Measurements from ENCODE around the gene GSTA3.

Gene GSTA3

GRCh38 chr6:52893803-52894202, 15.7 kb downstream of the GSTA3 start:
- no peak for TF ChIP-seq TAF1 (IDR thresholded peaks at IDR 0.05; ENCODE audit: borderline replicate concordance, insufficient read depth, low read length)

DNA sequence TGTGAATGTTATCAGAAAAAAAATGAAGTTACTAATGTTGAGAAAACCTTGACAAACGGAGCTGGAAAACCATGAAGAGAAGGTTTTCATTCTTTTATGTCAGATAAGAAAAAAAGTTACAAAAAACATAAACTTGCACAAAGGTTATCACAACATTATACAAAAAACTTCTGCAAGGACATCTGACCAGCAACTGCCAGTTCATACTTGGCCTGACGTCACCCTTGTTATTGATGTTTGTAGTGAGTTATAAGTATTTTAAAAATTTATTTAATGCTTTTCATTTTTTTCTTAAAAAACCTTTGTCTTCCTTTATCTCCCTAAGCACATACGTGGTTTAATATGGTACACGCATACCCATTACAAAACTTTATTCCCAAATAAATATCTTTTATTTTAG, 16.3 kb downstream of the GSTA3 start:
- TF ChIP-seq REST (IDR thresholded peaks at IDR 0.05; ENCODE audit: insufficient read depth in 1 of 2, low read depth in 2 of 2, low read length in 2 of 2) (no peak), TAF1 (IDR thresholded peaks at IDR 0.05; ENCODE audit: borderline replicate concordance, insufficient read depth, low read length) (no peak), FOXP2 (optimal IDR thresholded peaks at IDR 0.05; ENCODE audit: borderline replicate concordance, extremely low read depth, extremely low read length, insufficient read depth) (no peak), POLR2AphosphoS5 (IDR thresholded peaks at IDR 0.05; ENCODE audit: low read depth, low read length) (no peak), SIN3A (IDR thresholded peaks at IDR 0.05; ENCODE audit: borderline replicate concordance, insufficient read depth, low read length) (no peak)

DNA sequence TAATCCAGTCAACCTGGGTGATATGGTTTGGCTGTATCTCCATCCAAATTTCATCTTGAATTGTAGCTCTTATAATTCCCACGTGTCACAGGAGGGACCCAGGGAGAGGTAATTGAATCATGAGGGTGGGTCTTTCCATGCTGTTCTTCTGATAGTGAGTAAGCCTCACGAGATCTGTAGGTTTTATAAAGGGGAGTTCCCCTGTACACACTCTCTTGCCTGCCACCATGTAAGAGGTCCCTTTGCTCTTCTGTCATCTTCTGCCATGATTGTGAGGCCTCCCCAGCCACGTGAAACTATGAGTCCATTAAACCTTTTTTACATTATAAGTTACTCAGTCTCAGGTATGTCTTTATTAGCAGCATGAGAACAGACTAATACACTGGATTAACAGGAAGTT, 19.5 kb downstream of the GSTA3 start:
- TF ChIP-seq FOXP2 (optimal IDR thresholded peaks at IDR 0.05; ENCODE audit: borderline replicate concordance, extremely low read depth, extremely low read length, insufficient read depth), result no peak
- no peak for TF ChIP-seq POLR2AphosphoS5 (IDR thresholded peaks at IDR 0.05; ENCODE audit: low read depth, low read length)
- TF ChIP-seq SIN3A (IDR thresholded peaks at IDR 0.05; ENCODE audit: borderline replicate concordance, insufficient read depth, low read length), result no peak

DNA sequence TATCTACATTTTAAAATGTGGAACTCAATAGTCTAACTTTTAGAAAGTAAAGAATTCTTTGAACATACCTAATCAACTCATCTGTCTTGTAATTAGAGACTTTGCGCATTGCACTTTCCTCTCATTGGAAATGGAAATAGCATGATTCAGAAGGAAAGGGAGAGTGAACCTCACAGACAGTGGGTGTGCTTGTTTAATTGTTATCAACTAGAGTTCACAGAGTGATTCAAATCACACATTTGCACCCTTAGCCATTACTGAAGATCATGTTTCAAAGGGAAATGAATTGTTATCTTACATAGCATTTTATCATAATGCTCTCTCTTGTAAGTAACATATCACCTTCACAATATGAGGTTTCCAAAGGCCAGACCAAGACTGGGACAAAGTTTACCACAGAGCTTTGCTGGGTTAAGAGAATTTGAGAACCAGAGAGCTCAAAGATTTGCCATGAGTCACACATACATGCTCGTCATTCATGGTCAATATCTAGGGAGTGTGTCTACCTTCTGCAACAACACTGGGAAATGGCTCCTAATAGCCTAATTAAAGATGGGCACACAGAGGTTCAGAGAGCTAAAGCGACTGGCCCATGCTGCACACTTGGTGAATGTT, 21.5 kb downstream of the GSTA3 start:
- TF ChIP-seq POLR2AphosphoS5 (IDR thresholded peaks at IDR 0.05; ENCODE audit: low read depth, low read length) (no peak), REST (IDR thresholded peaks at IDR 0.05; ENCODE audit: insufficient read depth in 1 of 2, low read depth in 2 of 2, low read length in 2 of 2) (no peak), FOXP2 (optimal IDR thresholded peaks at IDR 0.05; ENCODE audit: borderline replicate concordance, extremely low read depth, extremely low read length, insufficient read depth) (no peak), SIN3A (IDR thresholded peaks at IDR 0.05; ENCODE audit: borderline replicate concordance, insufficient read depth, low read length) (no peak), TAF1 (IDR thresholded peaks at IDR 0.05; ENCODE audit: borderline replicate concordance, insufficient read depth, low read length) (no peak)

DNA sequence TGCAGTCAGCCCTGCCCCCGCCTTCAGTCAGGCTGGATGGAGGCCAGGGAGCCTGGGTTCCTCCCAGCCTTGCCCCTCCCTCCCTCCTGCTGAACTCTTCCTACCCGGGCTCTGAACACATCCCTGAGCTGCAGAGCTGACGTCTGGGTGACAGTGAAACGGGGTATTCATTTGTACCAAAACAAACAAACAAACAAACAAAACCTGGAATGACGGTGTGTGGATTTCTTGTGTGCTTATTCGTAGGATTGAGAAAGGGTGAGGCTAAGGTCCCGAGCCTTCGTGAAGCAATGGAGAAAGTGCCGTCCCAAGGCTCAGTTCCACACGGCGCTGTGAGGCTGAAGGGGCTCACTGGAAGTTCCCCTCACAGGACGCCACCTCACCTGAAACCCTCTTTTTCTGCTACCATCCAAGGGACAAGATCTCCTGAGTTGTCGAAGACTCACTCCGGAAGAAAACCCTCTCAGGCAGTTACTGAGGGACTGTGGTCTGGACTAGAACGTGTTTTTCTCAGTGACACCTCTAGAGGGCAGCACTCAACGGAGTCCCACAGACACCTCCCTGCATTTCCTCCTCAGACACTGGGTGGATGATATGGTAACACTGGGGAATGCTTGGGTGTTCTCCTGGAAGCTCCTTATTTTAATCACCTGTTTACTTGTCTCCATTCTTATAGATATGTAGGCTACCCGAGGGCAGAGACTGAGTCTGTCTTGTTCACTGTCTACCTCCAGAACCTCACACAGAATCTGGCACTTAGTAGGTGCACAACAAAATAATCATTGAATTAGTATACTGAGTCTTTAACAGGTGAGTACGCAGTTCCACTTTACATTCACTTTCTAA, 27.3 kb downstream of the GSTA3 start:
- no peak for TF ChIP-seq SIN3A (IDR thresholded peaks at IDR 0.05; ENCODE audit: borderline replicate concordance, insufficient read depth, low read length)
- no peak for TF ChIP-seq FOXP2 (optimal IDR thresholded peaks at IDR 0.05; ENCODE audit: borderline replicate concordance, extremely low read depth, extremely low read length, insufficient read depth)
- no peak for TF ChIP-seq POLR2AphosphoS5 (IDR thresholded peaks at IDR 0.05; ENCODE audit: low read depth, low read length)
- no peak for TF ChIP-seq REST (IDR thresholded peaks at IDR 0.05; ENCODE audit: insufficient read depth in 1 of 2, low read depth in 2 of 2, low read length in 2 of 2)
- no peak for TF ChIP-seq TAF1 (IDR thresholded peaks at IDR 0.05; ENCODE audit: borderline replicate concordance, insufficient read depth, low read length)

- no peak for TF ChIP-seq POLR2AphosphoS5 (IDR thresholded peaks at IDR 0.05; ENCODE audit: low read depth, low read length)
- no peak for TF ChIP-seq REST (IDR thresholded peaks at IDR 0.05; ENCODE audit: insufficient read depth in 1 of 2, low read depth in 2 of 2, low read length in 2 of 2)
- no peak for TF ChIP-seq TAF1 (IDR thresholded peaks at IDR 0.05; ENCODE audit: borderline replicate concordance, insufficient read depth, low read length)
- no peak for TF ChIP-seq SIN3A (IDR thresholded peaks at IDR 0.05; ENCODE audit: borderline replicate concordance, insufficient read depth, low read length)
- no peak for TF ChIP-seq FOXP2 (optimal IDR thresholded peaks at IDR 0.05; ENCODE audit: borderline replicate concordance, extremely low read depth, extremely low read length, insufficient read depth)
Observed at GRCh38 chr6:52881662-52881995, 27.9 kb downstream of the GSTA3 start.

All from PFSK-1 (cell line).